ENCODE results near the gene PTRH1.

PTRH1 gene

GRCh38 chr9:127680846-127681245, 34.6 kb downstream of the PTRH1 start:
- H3K4me3 ChIP-seq (ENCODE audit: low read length in 2 of 2) = no peak overlapping the region
- no peaks in the 10 kb centered on the region for H3K9me3 ChIP-seq (ENCODE audit: control insufficient read depth in 2 of 2, low read length in 2 of 2)
- no peaks in the 10 kb centered on the region for H3K4me1 ChIP-seq (ENCODE audit: control insufficient read depth, insufficient read depth, low read length)
- H3K9ac ChIP-seq (ENCODE audit: low read length in 2 of 2) = no peak overlapping the region
- H3K27me3 ChIP-seq (ENCODE audit: control insufficient read depth in 1 of 2, insufficient read depth in 2 of 2, low read length in 2 of 2) = no peaks in the 10 kb centered on the region
- H3K27ac ChIP-seq (ENCODE audit: low read length) = no peak overlapping the region
- peaks cover 33 to 65% of the 10 kb centered on the region in 2 donors for H3K36me3 ChIP-seq (ENCODE audit: control insufficient read depth in 2 of 2, insufficient read depth in 2 of 2, low read length in 2 of 2)

GRCh38 chr9:127680226-127680625, 35.2 kb downstream of the PTRH1 start:
- Histone ChIP-seq H3K27ac (ENCODE audit: low read length) (no peak overlapping the region), H3K4me1 (ENCODE audit: control insufficient read depth, insufficient read depth, low read length) (no peaks in the 10 kb centered on the region), H3K4me3 (ENCODE audit: low read length in 2 of 2) (no peak overlapping the region), H3K9ac (ENCODE audit: low read length in 2 of 2) (no peak overlapping the region), H3K9me3 (ENCODE audit: control insufficient read depth in 2 of 2, low read length in 2 of 2) (no peaks in the 10 kb centered on the region), H3K27me3 (ENCODE audit: control insufficient read depth in 1 of 2, insufficient read depth in 2 of 2, low read length in 2 of 2) (no peaks in the 10 kb centered on the region), H3K36me3 (ENCODE audit: control insufficient read depth in 2 of 2, insufficient read depth in 2 of 2, low read length in 2 of 2) (peaks cover 33 to 71% of the 10 kb centered on the region in 2 donors)

- Histone ChIP-seq H3K9me3 (ENCODE audit: control insufficient read depth in 2 of 2, low read length in 2 of 2) (no peaks in the 10 kb centered on the region), H3K4me3 (ENCODE audit: low read length in 2 of 2) (no peak overlapping the region), H3K27ac (ENCODE audit: low read length) (no peak overlapping the region), H3K36me3 (ENCODE audit: control insufficient read depth in 2 of 2, insufficient read depth in 2 of 2, low read length in 2 of 2) (peaks cover 33 to 69% of the 10 kb centered on the region in 2 donors), H3K4me1 (ENCODE audit: control insufficient read depth, insufficient read depth, low read length) (no peaks in the 10 kb centered on the region), H3K9ac (ENCODE audit: low read length in 2 of 2) (no peak overlapping the region), H3K27me3 (ENCODE audit: control insufficient read depth in 1 of 2, insufficient read depth in 2 of 2, low read length in 2 of 2) (no peaks in the 10 kb centered on the region)
These were observed 36.0 kb downstream of the PTRH1 start for GRCh38 chr9:127679506-127679905.

GRCh38 chr9:127676638-127677037, 38.8 kb downstream of the PTRH1 start:
- no peak overlapping the region for H3K27ac ChIP-seq (ENCODE audit: low read length)
- peaks cover 37 to 62% of the 10 kb centered on the region in 2 donors for H3K36me3 ChIP-seq (ENCODE audit: control insufficient read depth in 2 of 2, insufficient read depth in 2 of 2, low read length in 2 of 2)
- no peak overlapping the region for H3K9ac ChIP-seq (ENCODE audit: low read length in 2 of 2)
- no peak overlapping the region for H3K4me3 ChIP-seq (ENCODE audit: low read length in 2 of 2)
- no peaks in the 10 kb centered on the region for H3K27me3 ChIP-seq (ENCODE audit: control insufficient read depth in 1 of 2, insufficient read depth in 2 of 2, low read length in 2 of 2)
- H3K9me3 ChIP-seq (ENCODE audit: control insufficient read depth in 2 of 2, low read length in 2 of 2) = no peaks in the 10 kb centered on the region
- H3K4me1 ChIP-seq (ENCODE audit: control insufficient read depth, insufficient read depth, low read length) = no peaks in the 10 kb centered on the region

GRCh38 chr9:127673234-127673633, 42.2 kb downstream of the PTRH1 start:
- H3K4me3 ChIP-seq (ENCODE audit: low read length in 2 of 2) = no peak overlapping the region
- no peak overlapping the region for H3K9ac ChIP-seq (ENCODE audit: low read length in 2 of 2)
- no peaks in the 10 kb centered on the region for H3K27me3 ChIP-seq (ENCODE audit: control insufficient read depth in 1 of 2, insufficient read depth in 2 of 2, low read length in 2 of 2)
- H3K36me3 ChIP-seq (ENCODE audit: control insufficient read depth in 2 of 2, insufficient read depth in 2 of 2, low read length in 2 of 2) = peaks cover 26 to 41% of the 10 kb centered on the region in 2 donors
- H3K9me3 ChIP-seq (ENCODE audit: control insufficient read depth in 2 of 2, low read length in 2 of 2) = no peaks in the 10 kb centered on the region
- no peaks in the 10 kb centered on the region for H3K4me1 ChIP-seq (ENCODE audit: control insufficient read depth, insufficient read depth, low read length)
- H3K27ac ChIP-seq (ENCODE audit: low read length) = no peak overlapping the region

- peaks cover 27 to 39% of the 10 kb centered on the region in 2 donors for H3K36me3 ChIP-seq (ENCODE audit: control insufficient read depth in 2 of 2, insufficient read depth in 2 of 2, low read length in 2 of 2)
- no peaks in the 10 kb centered on the region for H3K9me3 ChIP-seq (ENCODE audit: control insufficient read depth in 2 of 2, low read length in 2 of 2)
- H3K4me3 ChIP-seq (ENCODE audit: low read length in 2 of 2) = no peak overlapping the region
- H3K27me3 ChIP-seq (ENCODE audit: control insufficient read depth in 1 of 2, insufficient read depth in 2 of 2, low read length in 2 of 2) = no peaks in the 10 kb centered on the region
- H3K4me1 ChIP-seq (ENCODE audit: control insufficient read depth, insufficient read depth, low read length) = peaks cover 2% of the 10 kb centered on the region
- no peak overlapping the region for H3K27ac ChIP-seq (ENCODE audit: low read length)
- no peak overlapping the region for H3K9ac ChIP-seq (ENCODE audit: low read length in 2 of 2)
These were observed 47.6 kb downstream of the PTRH1 start for GRCh38 chr9:127667906-127668305.

GRCh38 chr9:127667127-127667844, 48.2 kb downstream of the PTRH1 start:
- Histone ChIP-seq H3K36me3 (ENCODE audit: control insufficient read depth in 2 of 2, insufficient read depth in 2 of 2, low read length in 2 of 2) (peaks cover 25 to 37% of the 10 kb centered on the region in 2 donors), H3K4me1 (ENCODE audit: control insufficient read depth, insufficient read depth, low read length) (peaks cover 2% of the 10 kb centered on the region), H3K4me3 (ENCODE audit: low read length in 2 of 2) (no peak overlapping the region), H3K27ac (ENCODE audit: low read length) (no peak overlapping the region), H3K27me3 (ENCODE audit: control insufficient read depth in 1 of 2, insufficient read depth in 2 of 2, low read length in 2 of 2) (no peaks in the 10 kb centered on the region), H3K9ac (ENCODE audit: low read length in 2 of 2) (no peak overlapping the region), H3K9me3 (ENCODE audit: control insufficient read depth in 2 of 2, low read length in 2 of 2) (no peaks in the 10 kb centered on the region)

GRCh38 chr9:127664678-127665507, 50.6 kb downstream of the PTRH1 start:
- Histone ChIP-seq H3K9me3 (ENCODE audit: control insufficient read depth in 2 of 2, low read length in 2 of 2) (no peaks in the 10 kb centered on the region), H3K4me3 (ENCODE audit: low read length in 2 of 2) (no peak overlapping the region), H3K36me3 (ENCODE audit: control insufficient read depth in 2 of 2, insufficient read depth in 2 of 2, low read length in 2 of 2) (peaks cover 21 to 33% of the 10 kb centered on the region in 2 donors), H3K27ac (ENCODE audit: low read length) (no peak overlapping the region), H3K9ac (ENCODE audit: low read length in 2 of 2) (no peak overlapping the region), H3K4me1 (ENCODE audit: control insufficient read depth, insufficient read depth, low read length) (peaks cover 2% of the 10 kb centered on the region), H3K27me3 (ENCODE audit: control insufficient read depth in 1 of 2, insufficient read depth in 2 of 2, low read length in 2 of 2) (no peaks in the 10 kb centered on the region)

GRCh38 chr9:127664324-127664677, 51.2 kb downstream of the PTRH1 start:
- Histone ChIP-seq H3K9ac (ENCODE audit: low read length in 2 of 2) (no peak overlapping the region), H3K27me3 (ENCODE audit: control insufficient read depth in 1 of 2, insufficient read depth in 2 of 2, low read length in 2 of 2) (no peaks in the 10 kb centered on the region), H3K4me3 (ENCODE audit: low read length in 2 of 2) (no peak overlapping the region), H3K27ac (ENCODE audit: low read length) (no peak overlapping the region), H3K9me3 (ENCODE audit: control insufficient read depth in 2 of 2, low read length in 2 of 2) (no peaks in the 10 kb centered on the region), H3K4me1 (ENCODE audit: control insufficient read depth, insufficient read depth, low read length) (peaks cover 2% of the 10 kb centered on the region), H3K36me3 (ENCODE audit: control insufficient read depth in 2 of 2, insufficient read depth in 2 of 2, low read length in 2 of 2) (peaks cover 21 to 36% of the 10 kb centered on the region in 2 donors)
